ENCODE results near the gene RALGPS2. TPM values are rescaled to one million over a fixed set of nuclear protein-coding genes. Genes with fewer than 3 reads are reported as not detected.

RALGPS2 gene
- total RNA-seq, 1 donor from 2014 or later = 2.6 TPM

DNA sequence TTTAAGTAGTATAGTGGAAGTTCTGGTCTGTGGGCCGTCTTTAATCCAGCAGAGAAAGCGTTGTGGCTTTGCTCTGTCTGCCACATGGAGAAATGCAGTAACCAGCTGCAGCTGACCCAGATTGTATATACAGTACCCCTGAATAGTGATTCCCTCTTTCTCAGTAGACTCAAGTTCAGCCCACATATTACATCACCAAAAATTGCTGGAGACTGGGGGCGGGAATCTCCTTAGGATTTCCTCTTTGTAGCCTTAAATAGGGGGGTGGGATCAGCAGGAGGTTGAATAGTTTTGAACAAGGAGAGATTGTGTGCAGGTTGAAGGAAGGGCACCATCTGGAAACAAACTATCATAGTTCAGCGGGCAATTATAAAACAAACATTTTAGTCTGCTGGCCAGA, 145.9 kb downstream of the RALGPS2 start, which contains the start of gene ANGPTL1:
Gene ANGPTL1, minus strand, starts transcription at position 134 of the 400 bp plus-strand sequence. CDS start 5,301 bp downstream, outside the sequence.
- Mint-ChIP-seq H3K27me3 (no peaks in the 10 kb centered on the region), H3K4me1 (peaks cover 8% of the 10 kb centered on the region), H3K9me3 (no peaks in the 10 kb centered on the region), H3K4me3 (no peak within 1 kb of the TSS), H3K36me3 (ENCODE audit: low read depth) (no peaks in the 10 kb centered on the region), H3K27ac (no peak within 1 kb of the TSS)
- no peak for DNase-seq
- intact Hi-C loops (cut with micrococcal nuclease) = no loop called here

DNA sequence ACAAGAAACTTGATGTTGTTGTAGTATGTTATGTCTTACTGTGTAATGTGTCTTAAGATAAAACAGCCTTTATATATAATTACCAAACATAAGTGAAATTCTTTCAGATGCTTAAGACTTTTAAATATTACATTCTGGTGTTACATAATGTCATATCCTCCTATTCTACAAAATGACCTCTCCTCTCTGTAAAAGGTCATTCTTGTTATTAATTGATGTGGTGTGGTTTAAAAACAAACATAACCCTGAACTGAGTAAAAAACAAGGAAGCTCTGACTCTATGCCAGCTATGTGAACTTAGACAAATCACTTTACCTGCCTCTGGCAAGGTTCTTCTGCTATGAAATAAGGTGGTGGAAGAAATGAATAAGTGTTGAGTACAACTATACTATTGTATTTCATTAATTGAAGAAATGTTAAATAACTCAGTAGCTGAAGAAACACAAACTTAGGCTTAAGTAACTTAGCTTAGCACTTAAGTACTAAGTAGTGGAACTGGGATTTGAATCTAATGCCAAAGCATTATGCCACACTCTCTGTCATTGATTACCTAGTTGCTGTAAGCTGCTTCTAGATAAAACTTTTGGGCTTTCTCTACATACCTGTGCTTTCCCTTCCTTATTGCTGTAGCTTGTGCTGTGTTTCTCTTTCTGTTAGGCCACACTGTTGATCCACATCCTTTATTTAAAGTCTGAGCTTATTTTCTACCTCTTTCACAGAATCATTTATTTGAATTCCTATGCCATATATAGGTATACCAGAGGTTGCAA, 146.7 kb downstream of the RALGPS2 start:
- Mint-ChIP-seq H3K36me3 (ENCODE audit: low read depth) (no peaks in the 10 kb centered on the region), H3K4me3 (no peak overlapping the region), H3K27ac (no peak overlapping the region), H3K27me3 (no peaks in the 10 kb centered on the region), H3K9me3 (no peaks in the 10 kb centered on the region), H3K4me1 (peaks cover 8% of the 10 kb centered on the region)
- intact Hi-C loops (cut with micrococcal nuclease) = no loop called here
- DNase-seq = no peak

DNA sequence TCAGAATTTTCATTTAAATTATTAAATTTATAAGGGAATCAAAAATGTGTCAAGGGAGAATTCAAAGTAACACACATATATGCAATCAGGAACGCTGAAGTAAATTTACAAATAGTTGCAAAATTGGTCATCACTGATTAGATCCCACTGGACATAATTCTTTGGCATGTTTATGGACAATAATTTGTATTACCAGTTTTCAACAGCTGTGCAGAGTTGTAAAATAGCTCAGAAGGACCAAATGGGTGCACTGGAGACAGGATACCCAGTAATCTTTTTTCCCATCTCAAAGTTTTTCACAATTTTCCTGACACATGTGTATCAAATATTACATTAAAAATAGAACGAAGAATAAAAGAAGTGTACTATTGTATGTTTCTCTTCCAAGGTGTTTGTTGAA, 149.9 kb downstream of the RALGPS2 start:
- Mint-ChIP-seq H3K27ac (no peak overlapping the region), H3K27me3 (no peaks in the 10 kb centered on the region), H3K4me1 (peaks cover 5% of the 10 kb centered on the region), H3K9me3 (no peaks in the 10 kb centered on the region), H3K36me3 (ENCODE audit: low read depth) (no peaks in the 10 kb centered on the region), H3K4me3 (no peak overlapping the region)
- intact Hi-C loops (cut with micrococcal nuclease) = no loop called here
- DNase-seq = no peak

DNA sequence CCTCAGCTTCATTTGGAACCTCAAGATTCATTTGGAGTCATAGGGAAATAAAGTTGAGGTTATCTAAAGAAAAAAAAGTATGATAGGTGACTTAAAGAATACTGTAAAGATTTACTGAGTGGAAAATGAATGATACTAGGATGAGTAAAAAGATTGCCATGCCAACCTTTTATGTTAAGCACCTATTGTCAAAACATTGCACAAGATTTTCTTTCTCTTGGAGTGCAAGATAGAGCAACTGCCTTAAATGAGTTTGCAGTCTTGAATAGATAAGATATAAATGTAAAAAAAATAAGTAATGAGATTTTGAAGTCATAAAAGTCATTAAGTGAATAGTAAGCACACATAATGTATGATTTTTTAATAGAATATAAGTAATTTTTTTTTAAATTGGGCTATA, 150.9 kb downstream of the RALGPS2 start:
- intact Hi-C loops (cut with micrococcal nuclease) = no loop called here
- no peak for DNase-seq
- Mint-ChIP-seq H3K9me3 (no peaks in the 10 kb centered on the region), H3K4me3 (no peak overlapping the region), H3K27ac (no peak overlapping the region), H3K27me3 (no peaks in the 10 kb centered on the region), H3K36me3 (ENCODE audit: low read depth) (no peaks in the 10 kb centered on the region), H3K4me1 (peaks cover 5% of the 10 kb centered on the region)

DNA sequence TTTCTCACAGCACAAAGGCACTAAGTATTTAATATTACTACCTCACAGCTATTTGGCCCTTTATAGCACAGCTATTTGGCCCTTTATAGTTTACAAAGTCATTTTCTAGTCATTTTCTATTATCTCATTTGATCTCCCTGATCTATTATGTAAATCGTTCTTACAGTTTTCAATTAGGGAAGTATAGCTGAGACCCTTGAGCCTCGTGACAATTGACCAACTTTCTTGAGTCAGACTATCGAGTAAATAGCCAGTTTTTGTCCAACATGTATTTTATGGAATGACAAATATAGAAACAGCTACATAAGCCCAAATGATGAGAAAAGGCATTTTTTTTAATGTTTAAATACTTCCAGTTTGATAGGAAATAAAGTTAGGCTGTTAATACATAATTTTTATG, 152.9 kb downstream of the RALGPS2 start:
- no peaks in the 10 kb centered on the region for H3K36me3 Mint-ChIP-seq (ENCODE audit: low read depth)
- no peak for DNase-seq
- no peaks in the 10 kb centered on the region for H3K9me3 Mint-ChIP-seq
- no peak overlapping the region for H3K4me3 Mint-ChIP-seq
- H3K4me1 Mint-ChIP-seq = peaks cover under 1% of the 10 kb centered on the region
- no peaks in the 10 kb centered on the region for H3K27me3 Mint-ChIP-seq
- intact Hi-C loops (cut with micrococcal nuclease) = no loop called here
- H3K27ac Mint-ChIP-seq = no peak overlapping the region

DNA sequence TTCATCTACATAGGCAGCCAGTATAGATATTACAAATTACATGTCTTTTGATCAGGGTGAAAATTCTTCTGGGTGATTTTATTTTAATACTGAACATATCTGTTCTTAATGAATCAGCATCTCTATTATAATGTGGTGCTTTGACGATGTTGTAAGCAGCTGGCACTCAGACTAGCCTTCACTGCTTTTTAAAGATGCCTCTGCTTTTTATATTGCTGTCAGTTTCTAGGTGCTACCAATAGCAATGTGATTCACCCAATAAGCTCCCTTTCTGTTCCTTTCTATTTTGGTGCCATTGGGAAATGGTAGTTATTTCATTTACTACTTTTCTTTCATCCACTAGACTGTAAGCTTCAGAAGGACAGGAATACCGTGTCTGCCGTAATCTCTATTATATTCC, 156.9 kb downstream of the RALGPS2 start:
- H3K36me3 Mint-ChIP-seq (ENCODE audit: low read depth) = no peaks in the 10 kb centered on the region
- DNase-seq = no peak
- no peak overlapping the region for H3K27ac Mint-ChIP-seq
- intact Hi-C loops (cut with micrococcal nuclease) = no loop called here
- H3K27me3 Mint-ChIP-seq = no peaks in the 10 kb centered on the region
- H3K9me3 Mint-ChIP-seq = no peaks in the 10 kb centered on the region
- no peak overlapping the region for H3K4me3 Mint-ChIP-seq
- peaks cover 3% of the 10 kb centered on the region for H3K4me1 Mint-ChIP-seq

DNA sequence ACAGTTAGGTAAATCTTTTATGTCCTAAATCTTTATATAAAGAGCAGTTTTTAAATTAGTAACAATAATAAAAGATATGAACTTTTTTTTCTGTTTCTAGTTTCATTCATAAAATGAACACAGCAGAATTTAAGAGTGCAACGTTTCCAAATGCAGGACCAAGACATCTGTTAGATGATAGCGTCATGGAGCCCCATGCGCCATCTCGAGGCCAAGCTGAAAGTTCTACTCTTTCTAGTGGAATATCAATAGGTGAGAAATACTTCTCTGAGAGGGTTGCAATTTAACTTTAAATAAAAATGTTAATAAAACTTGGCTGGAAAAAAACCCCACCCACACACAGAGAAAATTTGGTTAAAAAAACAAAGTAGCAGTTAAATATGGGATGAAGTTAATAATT, 160.8 kb downstream of the RALGPS2 start:
- DNase-seq = no peak
- Mint-ChIP-seq H3K9me3 (no peaks in the 10 kb centered on the region), H3K36me3 (ENCODE audit: low read depth) (no peaks in the 10 kb centered on the region), H3K4me1 (peaks cover 3% of the 10 kb centered on the region), H3K27ac (no peak overlapping the region), H3K27me3 (no peaks in the 10 kb centered on the region), H3K4me3 (no peak overlapping the region)
- intact Hi-C loops (cut with micrococcal nuclease) = no loop called here

DNA sequence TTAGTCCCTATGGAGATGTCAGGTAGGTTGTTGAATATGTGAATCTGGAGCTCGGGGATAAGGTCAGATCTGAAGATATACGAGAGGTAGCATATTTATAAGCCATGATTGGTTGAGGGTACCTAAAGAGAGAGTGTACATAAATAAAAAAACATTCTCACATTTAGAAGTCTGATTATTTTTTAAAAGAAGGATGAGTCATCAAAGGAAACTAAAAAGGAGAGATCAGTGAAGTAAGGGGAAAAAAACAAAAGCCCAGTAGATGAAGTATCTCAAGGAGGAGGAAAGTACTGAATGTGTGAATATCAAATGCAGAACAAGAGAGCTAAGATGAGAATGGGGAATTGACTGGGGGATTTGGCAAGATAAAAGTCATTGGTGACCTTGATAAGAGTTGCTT, 161.5 kb downstream of the RALGPS2 start:
- Mint-ChIP-seq H3K36me3 (ENCODE audit: low read depth) (no peaks in the 10 kb centered on the region), H3K27me3 (no peaks in the 10 kb centered on the region), H3K4me3 (no peak overlapping the region), H3K4me1 (peaks cover 3% of the 10 kb centered on the region), H3K9me3 (no peaks in the 10 kb centered on the region), H3K27ac (no peak overlapping the region)
- DNase-seq = no peak
- intact Hi-C loops (cut with micrococcal nuclease) = no loop called here

DNA sequence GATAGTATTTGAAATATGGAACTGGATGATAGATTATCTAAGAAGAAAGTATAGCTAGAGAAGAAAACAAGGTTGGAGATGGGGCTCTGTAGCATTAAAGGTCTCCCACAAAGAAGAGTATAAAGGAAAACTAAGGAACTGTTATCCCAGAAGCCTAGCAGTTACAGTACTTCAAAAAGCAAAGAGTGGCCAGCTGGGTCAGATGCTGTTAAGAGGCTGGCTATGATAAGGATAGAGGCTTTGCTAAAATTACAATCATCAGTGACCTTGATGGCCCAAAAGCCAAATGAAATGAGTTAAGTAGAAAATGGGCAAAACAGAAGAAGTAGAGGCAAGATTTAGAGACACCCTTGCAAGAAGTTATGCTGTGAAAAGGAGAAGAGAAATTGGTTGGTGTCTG, 170.9 kb downstream of the RALGPS2 start:
- peaks cover 2% of the 10 kb centered on the region for H3K4me1 Mint-ChIP-seq
- DNase-seq = no peak
- no peak overlapping the region for H3K4me3 Mint-ChIP-seq
- intact Hi-C loops (cut with micrococcal nuclease) = no loop called here
- H3K27ac Mint-ChIP-seq = no peak overlapping the region
- H3K9me3 Mint-ChIP-seq = peaks cover 4% of the 10 kb centered on the region
- H3K36me3 Mint-ChIP-seq (ENCODE audit: low read depth) = no peaks in the 10 kb centered on the region
- no peaks in the 10 kb centered on the region for H3K27me3 Mint-ChIP-seq

DNA sequence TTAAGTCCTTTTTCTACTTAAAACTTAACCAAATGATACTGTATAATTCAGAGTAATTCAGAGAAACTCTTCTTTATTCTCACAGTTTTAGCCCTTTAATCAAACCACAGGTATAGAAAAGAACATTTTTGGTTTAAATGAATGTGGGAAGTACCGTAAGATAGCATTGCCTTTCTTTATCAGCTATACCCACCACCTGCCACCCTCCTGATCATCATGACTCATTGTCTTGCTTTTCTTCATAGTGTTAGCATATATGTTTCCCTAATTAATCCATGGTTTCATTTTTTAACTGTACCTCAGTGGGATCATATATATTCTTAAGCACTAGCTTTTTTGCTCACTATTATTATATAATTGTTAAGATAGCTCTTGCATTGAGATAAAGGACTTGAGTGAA, 173.4 kb downstream of the RALGPS2 start:
- H3K4me1 Mint-ChIP-seq = peaks cover 2% of the 10 kb centered on the region
- no peaks in the 10 kb centered on the region for H3K27me3 Mint-ChIP-seq
- H3K36me3 Mint-ChIP-seq (ENCODE audit: low read depth) = no peaks in the 10 kb centered on the region
- intact Hi-C loops (cut with micrococcal nuclease) = no loop called here
- DNase-seq = no peak
- H3K27ac Mint-ChIP-seq = no peak overlapping the region
- H3K4me3 Mint-ChIP-seq = no peak overlapping the region
- H3K9me3 Mint-ChIP-seq = peaks cover 4% of the 10 kb centered on the region

DNA sequence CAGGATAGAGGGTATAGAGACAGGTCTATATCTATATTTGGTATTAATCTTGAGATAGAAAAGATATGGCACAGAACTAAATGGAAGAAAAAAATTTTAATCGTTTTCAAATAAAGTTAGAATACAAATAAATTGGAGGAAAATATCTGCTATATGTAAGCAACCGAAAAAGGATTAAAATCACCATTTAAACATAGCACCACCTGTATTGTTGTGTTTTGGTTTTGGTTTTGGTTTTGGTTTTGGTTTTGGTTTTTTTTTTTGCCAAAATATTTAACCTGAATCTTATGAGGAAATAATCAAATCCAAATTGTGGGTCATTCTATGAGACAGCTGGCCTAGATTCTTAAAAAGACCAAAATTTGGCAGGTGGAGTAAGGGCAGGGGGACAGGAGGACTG, 174.4 kb downstream of the RALGPS2 start:
- Mint-ChIP-seq H3K36me3 (ENCODE audit: low read depth) (no peaks in the 10 kb centered on the region), H3K27me3 (no peaks in the 10 kb centered on the region), H3K4me1 (peaks cover 2% of the 10 kb centered on the region), H3K9me3 (peaks cover 4% of the 10 kb centered on the region), H3K27ac (no peak overlapping the region), H3K4me3 (no peak overlapping the region)
- intact Hi-C loops (cut with micrococcal nuclease) = no loop called here
- no peak for DNase-seq

DNA sequence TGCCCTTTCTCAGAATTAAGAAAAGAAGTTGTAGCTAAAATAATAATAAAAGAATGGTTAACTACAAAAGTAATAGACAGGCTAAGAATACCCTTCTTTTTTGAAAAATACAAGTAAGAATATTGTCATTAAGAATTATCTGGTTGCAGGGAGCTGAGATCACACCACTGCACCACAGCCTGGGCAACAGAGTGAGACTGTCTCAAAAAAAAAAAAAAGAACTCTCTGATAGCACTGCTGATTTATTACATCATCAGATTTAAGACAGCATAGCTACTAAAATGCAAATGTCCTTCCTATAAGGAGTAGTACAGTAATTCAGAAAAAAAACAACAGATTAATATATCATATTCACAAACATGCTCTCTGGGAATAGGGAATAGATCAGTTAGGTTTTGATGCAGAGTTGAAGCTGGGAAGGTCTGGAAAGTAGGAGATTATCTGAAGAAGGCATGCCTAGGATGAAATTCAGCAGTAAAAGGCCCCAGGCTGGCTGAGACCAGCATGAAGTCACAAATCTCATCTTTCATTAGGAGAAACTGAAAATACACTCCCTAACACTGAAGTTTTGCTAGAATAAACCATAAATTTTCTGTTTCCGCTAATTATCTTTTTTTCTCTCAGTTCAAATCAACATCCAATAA, 176.6 kb downstream of the RALGPS2 start:
- Mint-ChIP-seq H3K27me3 (no peaks in the 10 kb centered on the region), H3K4me3 (no peak overlapping the region), H3K9me3 (no peaks in the 10 kb centered on the region), H3K4me1 (peaks cover 2% of the 10 kb centered on the region), H3K36me3 (ENCODE audit: low read depth) (no peaks in the 10 kb centered on the region), H3K27ac (no peak overlapping the region)
- no peak for DNase-seq
- intact Hi-C loops (cut with micrococcal nuclease) = no loop called here

DNA sequence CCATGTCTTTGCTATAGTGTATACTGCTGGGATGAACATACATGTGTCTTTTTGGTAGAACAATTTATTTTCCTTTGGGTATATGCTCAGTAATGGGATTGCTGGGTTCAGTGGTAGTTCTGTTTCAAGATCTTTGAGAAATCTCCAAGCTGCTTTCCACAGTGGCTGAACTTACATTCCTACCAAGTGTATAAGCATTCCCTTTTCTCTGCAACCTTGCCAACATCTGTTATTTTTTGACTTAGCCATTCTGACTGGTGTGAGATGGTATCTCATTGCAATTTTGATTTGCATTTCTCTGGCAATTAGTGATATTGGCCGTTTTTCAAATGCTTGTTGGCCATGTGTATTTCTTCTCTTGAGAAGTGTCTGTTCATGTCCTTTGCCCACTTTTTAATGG, 183.3 kb downstream of the RALGPS2 start:
- Mint-ChIP-seq H3K4me1 (no peaks in the 10 kb centered on the region), H3K27ac (no peak overlapping the region), H3K4me3 (no peak overlapping the region), H3K9me3 (peaks cover 11% of the 10 kb centered on the region), H3K36me3 (ENCODE audit: low read depth) (peaks cover 2% of the 10 kb centered on the region), H3K27me3 (no peaks in the 10 kb centered on the region)
- no peak for DNase-seq
- intact Hi-C loops (cut with micrococcal nuclease) = no loop called here

DNA sequence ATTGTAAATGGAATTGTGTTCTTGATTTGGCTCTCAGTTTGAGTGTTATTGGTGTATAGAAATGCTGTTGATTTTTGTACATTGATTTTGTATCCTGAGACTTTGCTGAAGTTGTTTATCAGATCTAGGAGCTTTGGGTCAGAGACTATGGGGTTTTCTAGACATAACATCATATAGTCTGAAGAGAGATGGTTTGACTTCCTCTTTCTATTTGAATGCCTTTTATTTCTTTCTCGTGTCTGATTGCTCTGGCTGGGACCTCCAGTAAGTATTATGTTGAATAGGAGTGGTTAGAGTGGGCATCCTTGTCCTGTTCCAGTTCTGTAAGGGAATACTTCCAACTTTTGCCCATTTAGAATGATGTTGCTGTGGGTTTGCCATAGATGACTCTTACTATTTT, 185.0 kb downstream of the RALGPS2 start:
- intact Hi-C loops (cut with micrococcal nuclease) = no loop called here
- H3K4me3 Mint-ChIP-seq = no peak overlapping the region

More for the DNA sequence above, 185.0 kb downstream of the RALGPS2 start:
- H3K27ac Mint-ChIP-seq = no peak overlapping the region
- H3K9me3 Mint-ChIP-seq = peaks cover 11% of the 10 kb centered on the region
- H3K4me1 Mint-ChIP-seq = peaks cover 2% of the 10 kb centered on the region
- no peak for DNase-seq
- H3K36me3 Mint-ChIP-seq (ENCODE audit: low read depth) = peaks cover 2% of the 10 kb centered on the region
- no peaks in the 10 kb centered on the region for H3K27me3 Mint-ChIP-seq
